GM23338 (cell line): ENCODE data around the gene COL4A2. TPM values are rescaled to one million over a fixed set of nuclear protein-coding genes. Genes with fewer than 3 reads are reported as not detected.

ENCODE experiments used
- ATAC-seq: fragments of 200-7000 bp; cut with Tn5 transposase; 3 replicates; pipeline ENCODE4 v1.9.1; 2020
- DNase-seq: peaks from one replicate; pipeline ENCODE4 v3.0.0-alpha.2; 2015; ENCODE audit warnings: low spot score
- H2AFZ ChIP-seq: fragments of 200-600 bp; sonication (generic); 2 replicates; pipeline ENCODE4 v1.8.0; 2016; ENCODE audit warnings: antibody characterized with exemption, mild to moderate bottlenecking, moderate library complexity
- H3F3A ChIP-seq: fragments of 200-600 bp; sonication (generic); replicated peaks from 2 replicates; pipeline ENCODE4 v1.8.0; 2017; ENCODE audit warnings: antibody characterized with exemption, mixed run types, low read depth
- H3K27ac ChIP-seq: fragments of 200-600 bp; sonication (generic); 2 replicates; pipeline ENCODE4 v1.6.1; 2016; ENCODE audit warnings: low read depth
- H3K27me3 ChIP-seq: fragments of 200-600 bp; sonication (generic); 2 replicates; pipeline ENCODE4 v1.8.0; 2016; ENCODE audit warnings: mild to moderate bottlenecking, mixed run types, moderate library complexity; ENCODE audit not compliant: insufficient read depth
- H3K36me3 ChIP-seq: fragments of 200-600 bp; sonication (generic); 2 replicates; pipeline ENCODE4 v1.8.0; 2016; ENCODE audit warnings: mild to moderate bottlenecking; ENCODE audit not compliant: insufficient read depth
- H3K4me1 ChIP-seq: fragments of 200-600 bp; sonication (generic); 2 replicates; pipeline ENCODE4 v1.8.0; 2016; ENCODE audit warnings: mild to moderate bottlenecking, moderate library complexity; ENCODE audit not compliant: insufficient read depth
- H3K4me2 ChIP-seq: fragments of 200-600 bp; sonication (generic); 2 replicates; pipeline ENCODE4 v1.7.1; 2017; ENCODE audit warnings: mixed run types
- H3K4me3 ChIP-seq: fragments of 200-600 bp; sonication (generic); 2 replicates; pipeline ENCODE4 v1.6.1; 2016; ENCODE audit warnings: mixed run types
- H3K79me2 ChIP-seq: fragments of 200-600 bp; sonication (generic); replicated peaks from 2 replicates; pipeline ENCODE4 v1.8.0; 2017; ENCODE audit warnings: mild to moderate bottlenecking; ENCODE audit not compliant: insufficient read depth
- H3K9me2 ChIP-seq: fragments of 200-600 bp; sonication (generic); 2 replicates; pipeline ENCODE4 v1.8.0; 2017; ENCODE audit not compliant: insufficient read depth
- H4K20me1 ChIP-seq: fragments of 200-600 bp; sonication (generic); replicated peaks from 2 replicates; pipeline ENCODE4 v1.8.0; 2017; ENCODE audit warnings: mild to moderate bottlenecking; ENCODE audit not compliant: insufficient read depth
- H3K27ac Mint-ChIP-seq: 2 replicates; pipeline ENCODE4 v1.8.0; 2020; ENCODE audit warnings: inconsistent platforms, mild to moderate bottlenecking, moderate library complexity, mixed read lengths
- H3K27me3 Mint-ChIP-seq: 3 replicates; pipeline ENCODE4 v1.8.0; 2022; ENCODE audit warnings: low read depth, mild to moderate bottlenecking, moderate library complexity, mixed read lengths, inconsistent platforms; ENCODE audit not compliant: insufficient read depth, poor library complexity
- H3K36me3 Mint-ChIP-seq: 3 replicates; pipeline ENCODE4 v1.8.0; 2021; ENCODE audit warnings: low read depth, mild to moderate bottlenecking, inconsistent platforms, moderate library complexity, mixed read lengths
- H3K4me1 Mint-ChIP-seq: 3 replicates; pipeline ENCODE4 v1.8.0; 2020; ENCODE audit warnings: mild to moderate bottlenecking, inconsistent platforms, mixed read lengths
- H3K4me3 Mint-ChIP-seq: 3 replicates; pipeline ENCODE4 v1.8.0; 2021; ENCODE audit warnings: moderate library complexity, mild to moderate bottlenecking, inconsistent platforms, mixed read lengths
- H3K9me3 Mint-ChIP-seq: 3 replicates; pipeline ENCODE4 v1.8.0; 2020; ENCODE audit warnings: moderate library complexity, mild to moderate bottlenecking, inconsistent platforms, mixed read lengths
- CREB1 ChIP-seq: fragments of 250-450 bp; sonication (Bioruptor Pico); IDR thresholded peaks from 2 replicates; pipeline ENCODE4 v1.5.0; 2020; ENCODE audit warnings: low read depth, mild to moderate bottlenecking, moderate library complexity
- ETS1 ChIP-seq: IDR thresholded peaks from 2 replicates; pipeline ENCODE4 v1.6.1; 2016; ENCODE audit warnings: antibody characterized with exemption
- EZH2 ChIP-seq: fragments of 200-600 bp; sonication (generic); IDR thresholded peaks from one replicate; pipeline ENCODE4 v1.8.0; 2017; ENCODE audit warnings: antibody characterized with exemption, mild to moderate bottlenecking, low read depth; ENCODE audit not compliant: unreplicated experiment
- EZH2phosphoT487 ChIP-seq: fragments of 200-600 bp; sonication (generic); IDR thresholded peaks from one replicate; pipeline ENCODE4 v1.8.1; 2018; ENCODE audit warnings: antibody characterized with exemption; ENCODE audit not compliant: unreplicated experiment
- JUNB ChIP-seq: IDR thresholded peaks from one replicate; pipeline ENCODE4 v1.6.1; 2016; ENCODE audit warnings: antibody characterized with exemption; ENCODE audit not compliant: unreplicated experiment
- NANOG ChIP-seq: IDR thresholded peaks from 2 replicates; pipeline ENCODE4 v1.6.1; 2016; ENCODE audit warnings: antibody characterized with exemption, borderline replicate concordance
- POLR2AphosphoS5 ChIP-seq: IDR thresholded peaks from 2 replicates; pipeline ENCODE4 v1.6.1; 2016; ENCODE audit warnings: antibody characterized with exemption, low read depth
- REST ChIP-seq: IDR thresholded peaks from one replicate; pipeline ENCODE4 v1.6.1; 2018; ENCODE audit warnings: antibody characterized with exemption; ENCODE audit not compliant: unreplicated experiment
- STAT1 ChIP-seq: IDR thresholded peaks from one replicate; pipeline ENCODE4 v1.6.1; 2016; ENCODE audit warnings: antibody characterized with exemption; ENCODE audit not compliant: unreplicated experiment
- ZNF114 ChIP-seq: fragments of 250-450 bp; sonication (Bioruptor Pico); IDR thresholded peaks from 2 replicates; pipeline ENCODE4 v1.5.0; 2020; ENCODE audit warnings: mild to moderate bottlenecking, moderate library complexity
- ZNF331 ChIP-seq: fragments of 250-450 bp; sonication (Bioruptor Pico); IDR thresholded peaks from 2 replicates; pipeline ENCODE4 v1.5.0; 2020; ENCODE audit warnings: low read depth, mild to moderate bottlenecking, moderate library complexity
- ZNF462 ChIP-seq: fragments of 250-450 bp; sonication (Bioruptor Pico); IDR thresholded peaks from 2 replicates; pipeline ENCODE4 v1.5.0; 2020; ENCODE audit warnings: mild to moderate bottlenecking, moderate library complexity
- polyA plus RNA-seq: library from polyadenylated mRNA; unstranded; fragments of >200 nt; fragmentation: Nextera tagmentation; extraction: Ambion mirVana; gene quantifications from 2 replicates; pipeline ENCODE4 v1.2.1, GENCODE V29; 2016
- total RNA-seq: library from RNA; depleted of rRNA; stranded (reverse); fragments of >200 nt; shearing (Covaris generic); gene quantifications from 2 replicates; pipeline ENCODE4 v1.2.3, GENCODE V29; 2014
- TF ChIP-seq, protein P1 (sequence below), 2 experiments: fragments of 200-600 bp in 1 of 2; sonication (generic) in 1 of 2; conservative IDR thresholded peaks; 2 replicates each; pipeline versions ENCODE4 v1.5.1 to v1.6.1; 2016 to 2017; ENCODE audit warnings: antibody characterized with exemption in 2 of 2, low read depth in 2 of 2, mild to moderate bottlenecking in 2 of 2, moderate library complexity in 1 of 2

The COL4A2 gene
- total and polyA plus RNA-seq, 2 experiments from 2014 or later: 37.4 to 131 TPM

- H2AFZ ChIP-seq: no peak overlapping the region
- ATAC-seq: no peak
- peaks cover 55% of the 10 kb centered on the region for H3K79me2 ChIP-seq
- H3K9me2 ChIP-seq: no peaks in the 10 kb centered on the region
- H4K20me1 ChIP-seq: peaks cover 7% of the 10 kb centered on the region
- Mint-ChIP-seq H3K9me3 (no peaks in the 10 kb centered on the region), H3K4me3 (no peak overlapping the region), H3K27me3 (peaks cover 2% of the 10 kb centered on the region), H3K36me3 (no peaks in the 10 kb centered on the region), H3K4me1 (peaks cover 41% of the 10 kb centered on the region), H3K27ac (no peak overlapping the region)
- no peak overlapping the region for H3K4me2 ChIP-seq
- H3K27me3 ChIP-seq: no peaks in the 10 kb centered on the region
- H3F3A ChIP-seq: no peaks in the 10 kb centered on the region
- peaks cover 5% of the 10 kb centered on the region for H3K4me1 ChIP-seq
- no peak for DNase-seq
- TF ChIP-seq ZNF462 (CRISPR knock-in tag) (no peak), JUNB (no peak), NANOG (no peak), CREB1 (CRISPR knock-in tag) (no peak), EZH2 (no peak), ZNF114 (CRISPR knock-in tag) (no peak), REST (no peak), POLR2AphosphoS5 (no peak), ETS1 (no peak), ZNF331 (no peak), STAT1 (no peak), EZH2phosphoT487 (no peak)
- TF ChIP-seq, protein P1, sequence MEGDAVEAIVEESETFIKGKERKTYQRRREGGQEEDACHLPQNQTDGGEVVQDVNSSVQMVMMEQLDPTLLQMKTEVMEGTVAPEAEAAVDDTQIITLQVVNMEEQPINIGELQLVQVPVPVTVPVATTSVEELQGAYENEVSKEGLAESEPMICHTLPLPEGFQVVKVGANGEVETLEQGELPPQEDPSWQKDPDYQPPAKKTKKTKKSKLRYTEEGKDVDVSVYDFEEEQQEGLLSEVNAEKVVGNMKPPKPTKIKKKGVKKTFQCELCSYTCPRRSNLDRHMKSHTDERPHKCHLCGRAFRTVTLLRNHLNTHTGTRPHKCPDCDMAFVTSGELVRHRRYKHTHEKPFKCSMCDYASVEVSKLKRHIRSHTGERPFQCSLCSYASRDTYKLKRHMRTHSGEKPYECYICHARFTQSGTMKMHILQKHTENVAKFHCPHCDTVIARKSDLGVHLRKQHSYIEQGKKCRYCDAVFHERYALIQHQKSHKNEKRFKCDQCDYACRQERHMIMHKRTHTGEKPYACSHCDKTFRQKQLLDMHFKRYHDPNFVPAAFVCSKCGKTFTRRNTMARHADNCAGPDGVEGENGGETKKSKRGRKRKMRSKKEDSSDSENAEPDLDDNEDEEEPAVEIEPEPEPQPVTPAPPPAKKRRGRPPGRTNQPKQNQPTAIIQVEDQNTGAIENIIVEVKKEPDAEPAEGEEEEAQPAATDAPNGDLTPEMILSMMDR (conservative IDR thresholded peaks at IDR 0.05; ENCODE audit: low read depth in 2 of 2): no peak
- no peak overlapping the region for H3K4me3 ChIP-seq
- no peak overlapping the region for H3K27ac ChIP-seq
- H3K36me3 ChIP-seq: no peaks in the 10 kb centered on the region
Measured at GRCh38 chr13:110272227-110272626, 34.9 kb upstream of the COL4A2 start.
